ENCODE measurements around the gene PELI3. TPM values are rescaled to one million over a fixed set of nuclear protein-coding genes. Genes with fewer than 3 reads are reported as not detected.

Gene PELI3
- total RNA-seq, 1 donor = 19.2 TPM

GRCh38 chr11:66524304-66525040 is 57.8 kb downstream of the PELI3 start:
- Histone ChIP-seq H3K79me2 (ENCODE audit: insufficient read depth, low read length) (no peaks in the 10 kb centered on the region), H2AFZ (ENCODE audit: low read length) (no peak overlapping the region), H4K20me1 (ENCODE audit: insufficient read depth, low read length) (no peaks in the 10 kb centered on the region), H3K4me2 (ENCODE audit: insufficient read depth, low read length) (no peak overlapping the region), H3K27ac (ENCODE audit: low read depth, low read length) (no peak overlapping the region), H3K4me3 (ENCODE audit: insufficient read depth, low read length) (no peak overlapping the region), H3K9me3 (ENCODE audit: low read depth, low read length) (no peaks in the 10 kb centered on the region), H3K36me3 (ENCODE audit: insufficient read depth, low read length) (peaks cover 32% of the 10 kb centered on the region), H3K4me1 (ENCODE audit: insufficient read depth, low read length) (no peaks in the 10 kb centered on the region), H3K27me3 (ENCODE audit: insufficient read depth, low read length) (no peaks in the 10 kb centered on the region)
- DNase-seq (ENCODE audit: insufficient read length, low spot score, missing footprints) = peak; percentile 77
- TF ChIP-seq, protein P1, sequence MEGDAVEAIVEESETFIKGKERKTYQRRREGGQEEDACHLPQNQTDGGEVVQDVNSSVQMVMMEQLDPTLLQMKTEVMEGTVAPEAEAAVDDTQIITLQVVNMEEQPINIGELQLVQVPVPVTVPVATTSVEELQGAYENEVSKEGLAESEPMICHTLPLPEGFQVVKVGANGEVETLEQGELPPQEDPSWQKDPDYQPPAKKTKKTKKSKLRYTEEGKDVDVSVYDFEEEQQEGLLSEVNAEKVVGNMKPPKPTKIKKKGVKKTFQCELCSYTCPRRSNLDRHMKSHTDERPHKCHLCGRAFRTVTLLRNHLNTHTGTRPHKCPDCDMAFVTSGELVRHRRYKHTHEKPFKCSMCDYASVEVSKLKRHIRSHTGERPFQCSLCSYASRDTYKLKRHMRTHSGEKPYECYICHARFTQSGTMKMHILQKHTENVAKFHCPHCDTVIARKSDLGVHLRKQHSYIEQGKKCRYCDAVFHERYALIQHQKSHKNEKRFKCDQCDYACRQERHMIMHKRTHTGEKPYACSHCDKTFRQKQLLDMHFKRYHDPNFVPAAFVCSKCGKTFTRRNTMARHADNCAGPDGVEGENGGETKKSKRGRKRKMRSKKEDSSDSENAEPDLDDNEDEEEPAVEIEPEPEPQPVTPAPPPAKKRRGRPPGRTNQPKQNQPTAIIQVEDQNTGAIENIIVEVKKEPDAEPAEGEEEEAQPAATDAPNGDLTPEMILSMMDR (IDR thresholded peaks at IDR 0.05; ENCODE audit: extremely low read depth, low read depth, low read length) = no peak

Small RNA genes within 50 kb of the gene (small RNA-seq; reads per million reads assigned to genes)
- not detected for gene RF00416

Other genes with a start within 250 kb of the PELI3 start
- 21.7 and 33.9 TPM in 2 replicates for gene KLC2, start 209.2 kb upstream of the PELI3 start, total RNA-seq
- 75.3 and 75.4 TPM in 2 replicates for gene RAB1B, start 198.3 kb upstream of the PELI3 start, total RNA-seq
- gene CNIH2, start 188.7 kb upstream of the PELI3 start, total RNA-seq = under 0.01 TPM in 1 of 2 replicates, not detected in the other
- 165 and 182 TPM in 2 replicates for gene YIF1A, start 177.8 kb upstream of the PELI3 start, total RNA-seq
- 0.29 and 0.36 TPM in 2 replicates for gene TMEM151A, start 175.0 kb upstream of the PELI3 start, total RNA-seq
- 103 and 107 TPM in 2 replicates for gene CD248, start 149.9 kb upstream of the PELI3 start, total RNA-seq
- 27.1 and 31.8 TPM in 2 replicates for gene RIN1, start 130.5 kb upstream of the PELI3 start, total RNA-seq
- 43.0 and 43.1 TPM in 2 replicates for gene BRMS1, start 121.8 kb upstream of the PELI3 start, total RNA-seq
- 20.6 and 21.2 TPM in 2 replicates for gene B4GAT1, start 119.3 kb upstream of the PELI3 start, total RNA-seq
- gene SLC29A2, start 95.1 kb upstream of the PELI3 start, total RNA-seq = under 0.01 and 0.29 TPM in 2 replicates
- gene NPAS4, start 45.9 kb upstream of the PELI3 start, total RNA-seq = 0.36 TPM in 1 of 2 replicates, not detected in the other
- gene MRPL11, start 28.1 kb upstream of the PELI3 start, total RNA-seq = 31.5 and 33.3 TPM in 2 replicates
- 35.8 and 36.5 TPM in 2 replicates for gene DPP3, start 13.5 kb downstream of the PELI3 start, total RNA-seq
- 39.2 and 43.8 TPM in 2 replicates for gene BBS1, start 43.7 kb downstream of the PELI3 start, total RNA-seq
- 9.4 and 10.5 TPM in 2 replicates for gene ZDHHC24, start 79.1 kb downstream of the PELI3 start, total RNA-seq
- under 0.01 TPM in 1 of 2 replicates, not detected in the other for gene ACTN3, start 80.0 kb downstream of the PELI3 start, total RNA-seq
- 41.3 and 45.6 TPM in 2 replicates for gene CTSF, start 101.7 kb downstream of the PELI3 start, total RNA-seq
- gene CCDC87, start 126.2 kb downstream of the PELI3 start, total RNA-seq = 0.88 and 1.1 TPM in 2 replicates
- gene CCS, start 126.3 kb downstream of the PELI3 start, total RNA-seq = 35.8 and 43.3 TPM in 2 replicates
- 22.4 and 25.3 TPM in 2 replicates for gene RBM14, start 149.7 kb downstream of the PELI3 start, total RNA-seq
- 80.4 and 84.0 TPM in 2 replicates for gene RBM4, start 171.8 kb downstream of the PELI3 start, total RNA-seq
- 19.2 and 21.8 TPM in 2 replicates for gene RBM4B, start 211.0 kb downstream of the PELI3 start, total RNA-seq

All from osteoblast (primary cell).